ENCODE measurements around the gene HSPB8. TPM values are rescaled to one million over a fixed set of nuclear protein-coding genes. Genes with fewer than 3 reads are reported as not detected.

Gene HSPB8
- total and polyA plus RNA-seq, 12 donors = 4.0 to 27.8 (median 13.2) TPM

DNA sequence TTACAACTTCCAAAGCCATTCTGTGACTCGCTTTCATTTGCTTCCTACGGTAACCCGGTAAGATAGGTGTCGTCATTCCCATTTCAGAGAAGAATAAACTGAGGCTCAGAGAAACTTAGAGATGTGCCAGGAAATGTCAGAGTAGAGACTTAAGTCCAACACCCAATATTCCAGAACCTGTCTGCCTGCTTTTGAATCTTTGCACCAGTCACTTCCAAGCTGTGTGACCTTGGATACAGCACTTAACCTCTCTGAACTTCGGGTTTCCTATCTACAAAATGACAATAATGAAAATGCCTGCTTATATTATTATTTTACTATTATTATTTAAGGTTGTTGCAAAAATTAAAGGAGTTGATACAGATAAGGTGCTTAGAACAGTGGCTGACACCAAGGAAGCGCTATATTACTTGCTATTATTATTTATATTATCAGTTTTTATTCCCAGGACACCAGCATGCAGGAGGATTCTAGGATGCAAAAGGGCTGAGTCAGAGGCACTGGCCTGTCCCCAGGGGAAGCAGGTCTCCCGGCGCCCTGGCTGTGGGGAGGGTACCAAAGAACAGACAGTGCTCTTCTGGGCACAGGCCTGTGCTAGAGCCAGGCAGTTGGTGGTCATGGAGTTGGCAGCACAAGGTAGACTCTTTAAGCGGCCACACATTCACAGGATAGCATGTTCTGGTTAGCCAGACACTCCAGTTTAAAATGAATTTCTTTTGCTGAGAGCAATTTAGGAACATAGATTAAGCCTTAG lies 5.4 kb downstream of the HSPB8 start:
- Histone ChIP-seq H3K27ac (no peak overlapping the region), H3K36me3 (replicated peaks in 1 of 2) (no peaks in the 10 kb centered on the region), H3K4me1 (replicated peaks in 1 of 2) (peaks cover 0 to 13% of the 10 kb centered on the region in 2 donors), H3K4me3 (no peak overlapping the region), H3K27me3 (no peaks in the 10 kb centered on the region), H3K9me3 (replicated peaks in 1 of 3) (no peaks in the 10 kb centered on the region)
- intact Hi-C loops (cut with DNase I) = no loop called here
- no peak for DNase-seq
- WGBS, 4 donors = 83 to 86% (median 85%) methylated on average over 9 of the region's 9 CpGs
- TF ChIP-seq, protein P1, sequence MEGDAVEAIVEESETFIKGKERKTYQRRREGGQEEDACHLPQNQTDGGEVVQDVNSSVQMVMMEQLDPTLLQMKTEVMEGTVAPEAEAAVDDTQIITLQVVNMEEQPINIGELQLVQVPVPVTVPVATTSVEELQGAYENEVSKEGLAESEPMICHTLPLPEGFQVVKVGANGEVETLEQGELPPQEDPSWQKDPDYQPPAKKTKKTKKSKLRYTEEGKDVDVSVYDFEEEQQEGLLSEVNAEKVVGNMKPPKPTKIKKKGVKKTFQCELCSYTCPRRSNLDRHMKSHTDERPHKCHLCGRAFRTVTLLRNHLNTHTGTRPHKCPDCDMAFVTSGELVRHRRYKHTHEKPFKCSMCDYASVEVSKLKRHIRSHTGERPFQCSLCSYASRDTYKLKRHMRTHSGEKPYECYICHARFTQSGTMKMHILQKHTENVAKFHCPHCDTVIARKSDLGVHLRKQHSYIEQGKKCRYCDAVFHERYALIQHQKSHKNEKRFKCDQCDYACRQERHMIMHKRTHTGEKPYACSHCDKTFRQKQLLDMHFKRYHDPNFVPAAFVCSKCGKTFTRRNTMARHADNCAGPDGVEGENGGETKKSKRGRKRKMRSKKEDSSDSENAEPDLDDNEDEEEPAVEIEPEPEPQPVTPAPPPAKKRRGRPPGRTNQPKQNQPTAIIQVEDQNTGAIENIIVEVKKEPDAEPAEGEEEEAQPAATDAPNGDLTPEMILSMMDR (IDR thresholded peaks at IDR 0.05) = no peak
- TF ChIP-seq POLR2A (IDR thresholded peaks at IDR 0.05) = no peak

DNA sequence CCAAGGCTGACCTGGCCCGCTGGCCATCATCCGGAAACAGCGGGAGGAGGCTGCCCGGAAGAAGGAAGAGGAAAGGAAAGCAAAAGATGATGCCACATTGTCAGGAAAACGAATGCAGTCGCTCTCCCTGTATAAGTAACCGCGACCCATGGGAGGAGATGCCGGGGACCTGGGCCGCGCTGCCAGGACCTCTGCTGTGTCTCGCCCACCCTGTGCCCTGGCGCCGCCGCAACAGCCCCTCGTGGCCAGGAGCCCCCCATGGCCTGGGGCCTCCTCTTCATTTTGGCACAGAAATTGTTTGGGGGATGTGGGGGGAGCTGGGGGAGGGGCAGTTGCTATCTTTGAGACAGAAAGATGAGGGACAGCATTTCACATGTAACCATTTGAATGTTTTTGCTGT lies 16.5 kb downstream of the HSPB8 start:
- H3K4me1 ChIP-seq (replicated peaks in 1 of 2) = no peaks in the 10 kb centered on the region
- peaks cover 0 to 4% of the 10 kb centered on the region in 2 donors for H3K36me3 ChIP-seq (replicated peaks in 1 of 2)
- H3K4me3 ChIP-seq = no peak overlapping the region
- H3K9me3 ChIP-seq (replicated peaks in 1 of 3) = no peaks in the 10 kb centered on the region
- no peak for DNase-seq
- intact Hi-C loops (cut with DNase I) = no loop called here
- 89 to 95% (median 93%) methylated on average over 10 to 16 of the region's 16 CpGs for WGBS, 4 donors
- TF ChIP-seq, protein P1 (IDR thresholded peaks at IDR 0.05) = no peak
- no peak for TF ChIP-seq POLR2A (IDR thresholded peaks at IDR 0.05)
- H3K27ac ChIP-seq = no peak overlapping the region
- H3K27me3 ChIP-seq = no peaks in the 10 kb centered on the region

DNA sequence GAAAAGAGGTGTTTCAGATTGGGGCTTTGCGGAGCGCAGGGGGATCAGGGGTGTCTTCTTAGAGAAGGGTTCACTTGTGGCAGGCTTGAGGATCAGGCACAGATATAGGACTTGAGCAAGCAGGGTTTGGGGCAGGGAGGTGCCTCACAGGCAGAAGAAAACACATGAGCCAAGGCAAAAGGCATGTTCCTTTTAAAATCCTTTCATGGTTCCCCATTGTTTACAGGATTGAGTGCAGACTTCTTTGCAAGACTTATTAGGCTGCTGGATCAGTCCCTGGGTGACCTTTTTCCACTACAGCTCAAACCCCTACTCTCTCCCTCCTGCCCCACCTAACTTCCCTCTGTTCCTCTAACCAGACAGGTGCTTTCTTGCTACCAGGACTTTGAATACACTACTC lies 19.7 kb downstream of the HSPB8 start:
- no peak overlapping the region for H3K27ac ChIP-seq
- no peaks in the 10 kb centered on the region for H3K4me1 ChIP-seq (replicated peaks in 1 of 2)
- intact Hi-C loops (cut with DNase I) = no loop called here
- H3K27me3 ChIP-seq = no peaks in the 10 kb centered on the region
- H3K4me3 ChIP-seq = no peak overlapping the region
- 84 to 100% (median 95%) methylated on average over 2 of the region's 2 CpGs for WGBS, 4 donors
- no peaks in the 10 kb centered on the region for H3K9me3 ChIP-seq (replicated peaks in 1 of 3)
- H3K36me3 ChIP-seq (replicated peaks in 1 of 2) = peaks cover 0 to 4% of the 10 kb centered on the region in 2 donors
- TF ChIP-seq, protein P1 (IDR thresholded peaks at IDR 0.05) = no peak
- TF ChIP-seq POLR2A (IDR thresholded peaks at IDR 0.05) = no peak
- DNase-seq = no peak

DNA sequence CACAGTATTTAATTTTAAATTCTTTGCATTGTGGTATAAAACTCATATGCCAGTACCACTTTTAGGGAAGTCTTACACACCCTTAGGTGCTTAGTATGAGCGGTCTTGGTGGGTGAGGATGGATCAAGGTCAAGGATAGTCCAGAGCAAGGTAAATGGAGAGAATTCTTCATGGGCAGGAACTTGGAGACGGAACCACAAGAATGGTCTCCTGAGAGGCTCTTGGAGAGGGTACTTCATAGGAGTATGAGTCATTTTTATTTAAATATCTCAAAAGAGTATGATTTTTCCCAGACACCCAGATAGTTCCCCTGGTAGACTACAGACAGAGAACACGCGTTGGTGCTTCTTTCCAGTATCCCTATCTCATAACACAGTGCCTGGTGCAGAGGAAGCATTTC lies 21.9 kb downstream of the HSPB8 start:
- no peak overlapping the region for H3K27ac ChIP-seq
- H3K9me3 ChIP-seq (replicated peaks in 1 of 3) = no peaks in the 10 kb centered on the region
- 88 to 96% (median 92%) methylated on average over 4 of the region's 4 CpGs for WGBS, 4 donors
- no peaks in the 10 kb centered on the region for H3K27me3 ChIP-seq
- intact Hi-C loops (cut with DNase I) = no loop called here
- H3K36me3 ChIP-seq (replicated peaks in 1 of 2) = no peaks in the 10 kb centered on the region
- H3K4me1 ChIP-seq (replicated peaks in 1 of 2) = no peaks in the 10 kb centered on the region
- no peak for DNase-seq
- no peak overlapping the region for H3K4me3 ChIP-seq
- TF ChIP-seq POLR2A (IDR thresholded peaks at IDR 0.05) = no peak
- TF ChIP-seq, protein P1 (IDR thresholded peaks at IDR 0.05) = no peak
